Sigmoid colon (tissue), 4 donors: ENCODE data around the gene MIOX.
A peak's percentile ranks its signal among the peaks of the same experiment; 100 is the strongest.

Experiments used
- CTCF ChIP-seq, 4 experiments: fragments of 450-650 bp in 3 of 4; fragments of 200-600 bp in 1 of 4; IDR thresholded peaks; one replicate each; pipeline ENCODE4 v1.5.1; 2016 to 2019; ENCODE audit warnings: antibody characterized with exemption in 4 of 4, mild to moderate bottlenecking in 3 of 4, moderate library complexity in 2 of 4
- EP300 ChIP-seq, 4 donors: sonication (generic); formaldehyde crosslinking; IDR thresholded peaks; one replicate each; pipeline ENCODE4 v1.6.1; 2017; ENCODE audit warnings: antibody characterized with exemption in 4 of 4
- POLR2A ChIP-seq, 2 donors: fragments of 450-650 bp; IDR thresholded peaks; one replicate each; pipeline ENCODE4 v1.6.1; 2016; ENCODE audit warnings: antibody characterized with exemption in 2 of 2, mild to moderate bottlenecking in 2 of 2, moderate library complexity in 2 of 2
- POLR2AphosphoS5 ChIP-seq, 4 donors: sonication (generic); formaldehyde crosslinking; IDR thresholded peaks; one replicate each; pipeline ENCODE4 v1.6.1; 2017; ENCODE audit warnings: antibody characterized with exemption in 4 of 4

DNA sequence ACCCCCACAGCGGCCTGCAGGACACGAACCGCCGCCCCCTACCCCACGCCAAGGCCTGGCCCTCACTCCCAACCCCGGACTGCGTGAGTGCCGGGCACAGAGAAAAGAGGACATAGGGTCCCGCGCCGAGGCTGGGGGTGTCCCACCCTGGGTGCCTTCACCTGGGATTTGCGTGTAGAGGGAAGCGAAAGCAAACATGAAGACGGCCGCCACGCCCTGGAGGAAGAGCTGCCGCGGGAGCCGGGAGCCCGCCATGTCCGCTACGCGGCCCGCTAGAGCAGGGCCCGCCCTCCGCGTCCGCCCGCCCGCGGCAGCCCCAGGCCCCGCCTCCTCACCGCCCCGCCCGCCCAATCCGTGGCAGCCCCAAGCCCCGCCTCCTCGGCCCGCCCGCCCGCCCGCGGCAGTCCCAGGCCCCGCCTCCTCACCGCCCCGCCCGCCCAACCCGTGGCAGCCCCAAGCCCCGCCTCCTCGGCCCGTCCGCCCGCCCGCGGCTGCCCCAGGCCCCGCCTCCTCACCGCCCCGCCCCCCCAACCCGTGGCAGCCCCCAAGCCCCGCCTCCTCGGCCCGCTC is 20.8 kb downstream of the MIOX start, which contains the start of gene LMF2:
- no peak for TF ChIP-seq CTCF (IDR thresholded peaks at IDR 0.05)
- TF ChIP-seq POLR2AphosphoS5 (IDR thresholded peaks at IDR 0.05) = peak; percentile 49 to 86 (median 74)
- peak; percentile 28 to 30 for TF ChIP-seq POLR2A (IDR thresholded peaks at IDR 0.05)
- TF ChIP-seq EP300 (IDR thresholded peaks at IDR 0.05) = no peak
